Colon (tissue), 2 donors: ENCODE data around the gene PCDHB2.
"Not testable (repeated sequence)": the region's sequence is repeated elsewhere in the genome, so short reads cannot be mapped to it uniquely, and the experiment has no call there.

Experiments used
- FAIRE-seq: peaks from 2 replicates; lab custom pipeline; 2012; peaks lifted over from hg19 to GRCh38; lab: Jason Lieb, UNC
- donor health status: control.
- donor health status: control.

The PCDHB2 gene

GRCh38 chr5:141094481-141095262 lies at the start of gene PCDHB2:
TSS of gene PCDHB2 (plus strand) at chr5:141094615. CDS start at chr5:141094791, 176 bp downstream.
- no peak for FAIRE-seq

GRCh38 chr5:141050622-141051520 lies 43.5 kb upstream of the PCDHB2 start, which contains the start of gene PCDHB1:
TSS of gene PCDHB1 (plus strand) at chr5:141051374. CDS start at chr5:141051471, 97 bp downstream.
- FAIRE-seq = no peak

GRCh38 chr5:141051521-141051866 lies 42.9 kb upstream of the PCDHB2 start:
- FAIRE-seq = no peak

- no peak for FAIRE-seq
Measured at GRCh38 chr5:141077826-141078225, 16.6 kb upstream of the PCDHB2 start.

GRCh38 chr5:141082228-141082627 lies 12.2 kb upstream of the PCDHB2 start:
- no peak for FAIRE-seq

GRCh38 chr5:141084487-141084989 lies 9.9 kb upstream of the PCDHB2 start:
- FAIRE-seq = no peak

- FAIRE-seq = no peak
Measured at GRCh38 chr5:141095263-141095641, 837 bp downstream of the PCDHB2 start.

- not testable (repeated sequence) for FAIRE-seq
Measured at GRCh38 chr5:141096181-141096580, 1.8 kb downstream of the PCDHB2 start.

- FAIRE-seq = not testable (repeated sequence)
Measured at GRCh38 chr5:141096586-141096985, 2.2 kb downstream of the PCDHB2 start.

- FAIRE-seq = no peak
Measured at GRCh38 chr5:141100243-141100805, 5.9 kb downstream of the PCDHB2 start, which contains the start of gene PCDHB3. TSS of gene PCDHB3 (plus strand) at chr5:141100473. CDS start at chr5:141100650, 177 bp downstream.

- no peak for FAIRE-seq
Measured at GRCh38 chr5:141101059-141101458, 6.6 kb downstream of the PCDHB2 start.

GRCh38 chr5:141102070-141102469 lies 7.7 kb downstream of the PCDHB2 start:
- FAIRE-seq = not testable (repeated sequence)

- FAIRE-seq = not testable (repeated sequence)
Measured at GRCh38 chr5:141102471-141102870, 8.1 kb downstream of the PCDHB2 start.

GRCh38 chr5:141105350-141105749 lies 10.9 kb downstream of the PCDHB2 start:
- FAIRE-seq = no peak

GRCh38 chr5:141119250-141119649 lies 24.8 kb downstream of the PCDHB2 start:
- FAIRE-seq = no peak

- no peak for FAIRE-seq
Measured at GRCh38 chr5:141121563-141121962, 27.1 kb downstream of the PCDHB2 start, which contains the start of gene PCDHB4. TSS of gene PCDHB4 (plus strand) at chr5:141121818. CDS start at chr5:141121999, 181 bp downstream.

GRCh38 chr5:141121985-141122384 lies 27.6 kb downstream of the PCDHB2 start:
- no peak for FAIRE-seq

- not testable (repeated sequence) for FAIRE-seq
Measured at GRCh38 chr5:141123396-141124135, 29.2 kb downstream of the PCDHB2 start.

GRCh38 chr5:141127305-141127704 lies 32.9 kb downstream of the PCDHB2 start:
- no peak for FAIRE-seq

GRCh38 chr5:141135030-141135717 lies 40.8 kb downstream of the PCDHB2 start, which contains the start of gene PCDHB5:
TSS of gene PCDHB5 (plus strand) at chr5:141135206. CDS start at chr5:141135435, 229 bp downstream.
- FAIRE-seq = no peak
